Epithelial cell of esophagus (primary cell): ENCODE results near the gene SEC23IP.
A peak's percentile ranks its signal among the peaks of the same experiment; 100 is the strongest.

ENCODE experiments used
- DNase-seq: peaks from one replicate; pipeline ENCODE4 v3.0.0; 2010; ENCODE audit warnings: low read depth
- H3K4me3 ChIP-seq: 2 replicates; pipeline ENCODE4 v1.5.1; 2011; ENCODE audit warnings: mild to moderate bottlenecking, low read length, control low read depth
- CTCF ChIP-seq: IDR thresholded peaks from 2 replicates; pipeline ENCODE4 v1.5.1; 2011; ENCODE audit warnings: low read depth, mild to moderate bottlenecking, low read length, control low read depth, inconsistent platforms; ENCODE audit not compliant: insufficient read depth; ENCODE audit errors: missing control alignments

Gene SEC23IP

GRCh38 chr10:119962837-119963236 is 70.3 kb downstream of the SEC23IP start:
- no peak for DNase-seq
- H3K4me3 ChIP-seq = no peak overlapping the region
- TF ChIP-seq CTCF = no peak

GRCh38 chr10:119967066-119967465 is 74.5 kb downstream of the SEC23IP start:
- no peak for DNase-seq
- no peak for TF ChIP-seq CTCF

GRCh38 chr10:119969609-119970008 is 77.1 kb downstream of the SEC23IP start:
- no peak overlapping the region for H3K4me3 ChIP-seq
- DNase-seq = no peak
- TF ChIP-seq CTCF = no peak

More at GRCh38 chr10:119967066-119967465, 74.5 kb downstream of the SEC23IP start:
- no peak overlapping the region for H3K4me3 ChIP-seq

- DNase-seq = no peak
- no peak for TF ChIP-seq CTCF
- H3K4me3 ChIP-seq = no peak overlapping the region
Measured at GRCh38 chr10:119970107-119970506, 77.6 kb downstream of the SEC23IP start.

- no peak for TF ChIP-seq CTCF
- no peak overlapping the region for H3K4me3 ChIP-seq
- DNase-seq = no peak
Measured at GRCh38 chr10:119970963-119971362, 78.4 kb downstream of the SEC23IP start.

GRCh38 chr10:119973281-119973680 is 80.8 kb downstream of the SEC23IP start:
- TF ChIP-seq CTCF = no peak
- no peak overlapping the region for H3K4me3 ChIP-seq
- peak; percentile 4 for DNase-seq

GRCh38 chr10:119976421-119976820 is 83.9 kb downstream of the SEC23IP start:
- TF ChIP-seq CTCF = no peak
- H3K4me3 ChIP-seq = no peak overlapping the region
- DNase-seq = no peak
